Loucy (cell line): ENCODE results near the gene NBEAL2.
"Not testable (repeated sequence)": the region's sequence is repeated elsewhere in the genome, so short reads cannot be mapped to it uniquely, and the experiment has no call there.

ENCODE experiments used
- EZH2phosphoT487 ChIP-seq: fragments of 200-600 bp; IDR thresholded peaks from 2 replicates; pipeline ENCODE4 v1.6.1; 2018; ENCODE audit warnings: antibody characterized with exemption, mild to moderate bottlenecking, moderate library complexity, borderline replicate concordance
- TF ChIP-seq, protein P1 (sequence below): fragments of 200-600 bp; sonication (generic); conservative IDR thresholded peaks from 2 replicates; pipeline ENCODE4 v1.5.1; 2014; ENCODE audit warnings: mild to moderate bottlenecking, antibody characterized with exemption, low read length

DNA sequence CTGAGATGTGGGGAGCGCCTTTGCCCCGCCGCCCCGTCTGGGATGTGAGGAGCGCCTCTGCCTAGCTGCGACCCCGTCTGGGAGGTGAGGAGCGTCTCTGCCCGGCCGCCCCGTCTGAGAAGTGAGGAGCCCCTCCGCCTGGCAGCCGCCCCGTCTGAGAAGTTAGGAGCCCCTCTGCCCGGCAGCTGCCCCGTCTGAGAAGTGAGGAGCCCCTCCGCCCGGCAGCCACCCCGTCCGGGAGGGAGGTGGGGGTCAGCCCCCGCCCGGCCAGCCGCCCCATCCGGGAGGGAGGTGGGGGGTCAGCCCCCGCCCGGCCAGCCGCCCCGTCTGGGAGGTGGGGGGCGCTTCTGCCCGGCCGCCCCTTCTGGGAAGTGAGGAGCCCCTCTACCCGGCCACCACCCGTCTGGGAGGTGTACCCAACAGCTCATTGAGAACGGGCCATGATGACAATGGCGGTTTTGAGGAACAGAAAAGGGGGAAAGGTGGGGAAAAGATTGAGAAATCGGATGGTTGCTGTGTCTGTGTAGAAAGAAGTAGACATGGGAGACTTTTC, 15.4 kb upstream of the NBEAL2 start:
- TF ChIP-seq, protein P1, sequence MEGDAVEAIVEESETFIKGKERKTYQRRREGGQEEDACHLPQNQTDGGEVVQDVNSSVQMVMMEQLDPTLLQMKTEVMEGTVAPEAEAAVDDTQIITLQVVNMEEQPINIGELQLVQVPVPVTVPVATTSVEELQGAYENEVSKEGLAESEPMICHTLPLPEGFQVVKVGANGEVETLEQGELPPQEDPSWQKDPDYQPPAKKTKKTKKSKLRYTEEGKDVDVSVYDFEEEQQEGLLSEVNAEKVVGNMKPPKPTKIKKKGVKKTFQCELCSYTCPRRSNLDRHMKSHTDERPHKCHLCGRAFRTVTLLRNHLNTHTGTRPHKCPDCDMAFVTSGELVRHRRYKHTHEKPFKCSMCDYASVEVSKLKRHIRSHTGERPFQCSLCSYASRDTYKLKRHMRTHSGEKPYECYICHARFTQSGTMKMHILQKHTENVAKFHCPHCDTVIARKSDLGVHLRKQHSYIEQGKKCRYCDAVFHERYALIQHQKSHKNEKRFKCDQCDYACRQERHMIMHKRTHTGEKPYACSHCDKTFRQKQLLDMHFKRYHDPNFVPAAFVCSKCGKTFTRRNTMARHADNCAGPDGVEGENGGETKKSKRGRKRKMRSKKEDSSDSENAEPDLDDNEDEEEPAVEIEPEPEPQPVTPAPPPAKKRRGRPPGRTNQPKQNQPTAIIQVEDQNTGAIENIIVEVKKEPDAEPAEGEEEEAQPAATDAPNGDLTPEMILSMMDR: not testable (repeated sequence)
- not testable (repeated sequence) for TF ChIP-seq EZH2phosphoT487
